OCI-LY3 (cell line): ENCODE measurements around the gene GPHN.

Source experiments
- EZH2phosphoT487 ChIP-seq: fragments of 200-600 bp; shearing (Covaris generic); IDR thresholded peaks from 2 replicates; pipeline ENCODE4 v1.6.1; 2018; ENCODE audit warnings: antibody characterized with exemption, mixed run types, low read depth
- TF ChIP-seq, protein P1 (sequence below): fragments of 200-600, 300-600 bp; sonication (generic); IDR thresholded peaks from 2 replicates; pipeline ENCODE4 v1.5.1; 2014; ENCODE audit warnings: antibody characterized with exemption, low read length, low read depth

DNA sequence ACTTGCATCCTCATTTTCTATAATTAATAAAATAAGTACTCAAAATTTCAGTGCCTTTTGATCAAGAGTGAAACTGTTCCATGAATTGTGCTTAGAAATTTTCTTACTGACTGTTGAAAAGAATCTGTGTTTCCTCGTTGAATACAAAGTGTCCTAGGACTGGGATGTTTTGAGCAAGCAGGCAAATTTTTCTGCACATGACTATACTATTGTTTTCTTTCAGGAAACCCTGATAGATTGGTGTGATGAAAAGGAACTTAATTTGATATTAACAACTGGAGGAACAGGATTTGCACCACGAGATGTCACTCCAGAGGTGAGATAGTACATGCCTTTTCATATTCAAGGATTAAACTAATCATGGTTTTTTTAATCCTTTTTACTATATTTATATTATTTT is 316.3 kb downstream of the GPHN start:
- TF ChIP-seq, protein P1, sequence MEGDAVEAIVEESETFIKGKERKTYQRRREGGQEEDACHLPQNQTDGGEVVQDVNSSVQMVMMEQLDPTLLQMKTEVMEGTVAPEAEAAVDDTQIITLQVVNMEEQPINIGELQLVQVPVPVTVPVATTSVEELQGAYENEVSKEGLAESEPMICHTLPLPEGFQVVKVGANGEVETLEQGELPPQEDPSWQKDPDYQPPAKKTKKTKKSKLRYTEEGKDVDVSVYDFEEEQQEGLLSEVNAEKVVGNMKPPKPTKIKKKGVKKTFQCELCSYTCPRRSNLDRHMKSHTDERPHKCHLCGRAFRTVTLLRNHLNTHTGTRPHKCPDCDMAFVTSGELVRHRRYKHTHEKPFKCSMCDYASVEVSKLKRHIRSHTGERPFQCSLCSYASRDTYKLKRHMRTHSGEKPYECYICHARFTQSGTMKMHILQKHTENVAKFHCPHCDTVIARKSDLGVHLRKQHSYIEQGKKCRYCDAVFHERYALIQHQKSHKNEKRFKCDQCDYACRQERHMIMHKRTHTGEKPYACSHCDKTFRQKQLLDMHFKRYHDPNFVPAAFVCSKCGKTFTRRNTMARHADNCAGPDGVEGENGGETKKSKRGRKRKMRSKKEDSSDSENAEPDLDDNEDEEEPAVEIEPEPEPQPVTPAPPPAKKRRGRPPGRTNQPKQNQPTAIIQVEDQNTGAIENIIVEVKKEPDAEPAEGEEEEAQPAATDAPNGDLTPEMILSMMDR, result no peak
- TF ChIP-seq EZH2phosphoT487, result no peak
